ENCODE data around the gene FRAT2.

GRCh38 chr10:97331153-97331703 lies 3.3 kb downstream of the FRAT2 start:
- TF ChIP-seq YY1 (IDR thresholded peaks at IDR 0.05; ENCODE audit: insufficient read depth, insufficient read length) (no peak), SUZ12 (IDR thresholded peaks at IDR 0.05; ENCODE audit: extremely low read depth, insufficient read depth, insufficient read length) (no peak)
